A549 (cell line): Measurements from ENCODE around the gene TMEM186. TPM values are rescaled to one million over a fixed set of nuclear protein-coding genes. Genes with fewer than 3 reads are reported as not detected.

ENCODE experiments used
- ATAC-seq, 2 experiments: fragments of 200-7000 bp in 1 of 2; fragments of >200 bp in 1 of 2; cut with Nextera tagmentation in 1 of 2; cut with Tn5 transposase in 1 of 2; 3 replicates each; pipeline versions ENCODE4 v1.8.0 to v1.9.1; 2018 to 2020; ENCODE audit warnings: mild to moderate bottlenecking in 1 of 2, moderate library complexity in 1 of 2
- CTCF ChIA-PET: fragments of 300-600 bp; sonication (Branson Sonifier 250); formaldehyde crosslinking; extraction: SDS; loops from one replicate; lab custom pipeline; 2021; ENCODE audit warnings: antibody characterized with exemption, inconsistent platforms; lab: Yijun Ruan, JAX
- POLR2A ChIA-PET: fragments of 350-600 bp; formaldehyde crosslinking; extraction: SDS; loops from one replicate; lab custom pipeline; 2021; ENCODE audit warnings: antibody characterized with exemption, inconsistent platforms; lab: Yijun Ruan, JAX
- DNase-seq, 2 experiments: peaks; one replicate each; pipeline versions ENCODE4 v3.0.0 to v3.0.0-alpha.2; 2011 to 2016; ENCODE audit warnings: low read depth in 1 of 2, low spot score in 1 of 2
- FAIRE-seq: peaks from 2 replicates; lab custom pipeline; 2011; peaks lifted over from hg19 to GRCh38; lab: Jason Lieb, UNC
- H3K27ac ChIP-seq, 2 experiments: fragments of >200 bp; sonication (Bioruptor Twin); formaldehyde crosslinking; 3 replicates each; pipeline ENCODE4 v1.5.1; 2016 to 2017
- H3K4me1 ChIP-seq: fragments of >200 bp; sonication (Bioruptor Twin); formaldehyde crosslinking; 3 replicates; pipeline ENCODE4 v1.6.1; 2016
- H3K4me2 ChIP-seq: fragments of >200 bp; sonication (Bioruptor Twin); formaldehyde crosslinking; 3 replicates; pipeline ENCODE4 v1.6.1; 2016
- H3K4me3 ChIP-seq: fragments of >200 bp; sonication (Bioruptor Twin); formaldehyde crosslinking; 3 replicates; pipeline ENCODE4 v1.5.1; 2016
- H3K9me3 ChIP-seq: fragments of >200 bp; sonication (Bioruptor Twin); formaldehyde crosslinking; 3 replicates; pipeline ENCODE4 v1.6.1; 2016
- BHLHE40 ChIP-seq: IDR thresholded peaks from 2 replicates; pipeline ENCODE4 v1.6.1; 2012; ENCODE audit warnings: low read depth, low read length, inconsistent platforms
- CBX8 ChIP-seq: fragments of 200-600 bp; sonication (generic); IDR thresholded peaks from 2 replicates; pipeline ENCODE4 v1.6.1; 2016
- CEBPB ChIP-seq, 2 experiments: fragments of >200 bp in 1 of 2; sonication (Bioruptor Twin) in 1 of 2; formaldehyde crosslinking in 1 of 2; IDR thresholded peaks; 2 replicates each; pipeline ENCODE4 v1.6.1; 2012 to 2016
- CTCF ChIP-seq: fragments of >200 bp; sonication (Bioruptor Twin); formaldehyde crosslinking; IDR thresholded peaks from 3 replicates; pipeline ENCODE4 v1.5.1; 2016
- E2F6 ChIP-seq: IDR thresholded peaks from 2 replicates; pipeline ENCODE4 v1.6.1; 2012; ENCODE audit warnings: low read depth, borderline replicate concordance
- EP300 ChIP-seq, 2 experiments: fragments of >200 bp; sonication (Bioruptor Twin); formaldehyde crosslinking; IDR thresholded peaks; 2 replicates in 1 of 2; 3 replicates in 1 of 2; pipeline ENCODE4 v1.6.1; 2016 to 2017
- ESRRA ChIP-seq: fragments of 150-350 bp; IDR thresholded peaks from 2 replicates; pipeline ENCODE4 v1.6.1; 2014; ENCODE audit warnings: mild to moderate bottlenecking, low read length, borderline replicate concordance
- FOXS1 ChIP-seq: fragments of 250-450 bp; sonication (Bioruptor Pico); IDR thresholded peaks from 2 replicates; pipeline ENCODE4 v1.5.0; 2020; ENCODE audit warnings: mild to moderate bottlenecking, moderate library complexity
- MAX ChIP-seq: IDR thresholded peaks from 2 replicates; pipeline ENCODE4 v1.6.1; 2012
- MAZ ChIP-seq: fragments of 150-350 bp; IDR thresholded peaks from 2 replicates; pipeline ENCODE4 v1.6.1; 2014; ENCODE audit warnings: antibody characterized with exemption, low read depth, low read length, borderline replicate concordance
- NFE2L2 ChIP-seq: fragments of 150-350 bp; conservative IDR thresholded peaks from 2 replicates; pipeline ENCODE4 v1.6.1; 2014; ENCODE audit warnings: low read length
- NR3C1 ChIP-seq: fragments of >200 bp; sonication (Bioruptor Twin); formaldehyde crosslinking; IDR thresholded peaks from 3 replicates; pipeline ENCODE4 v1.6.1; 2017
- PHF8 ChIP-seq: fragments of 200-600 bp; sonication (generic); IDR thresholded peaks from 2 replicates; pipeline ENCODE4 v1.6.1; 2016; ENCODE audit warnings: low read depth, mild to moderate bottlenecking, antibody characterized with exemption, moderate library complexity, borderline replicate concordance
- POLR2A ChIP-seq: IDR thresholded peaks from 2 replicates; pipeline ENCODE4 v1.6.1; 2012; ENCODE audit warnings: mild to moderate bottlenecking, low read length
- POLR2AphosphoS2 ChIP-seq: conservative IDR thresholded peaks from 2 replicates; pipeline ENCODE4 v1.6.1; 2012; ENCODE audit warnings: low read length, improper control_type of control experiment, inconsistent platforms
- REST ChIP-seq: fragments of 200-600 bp; sonication (generic); IDR thresholded peaks from 2 replicates; pipeline ENCODE4 v1.6.1; 2016; ENCODE audit warnings: antibody characterized with exemption, mild to moderate bottlenecking, moderate library complexity
- SREBF2 ChIP-seq: fragments of 450-650 bp; IDR thresholded peaks from 2 replicates; pipeline ENCODE4 v1.6.1; 2014; ENCODE audit warnings: mild to moderate bottlenecking, moderate library complexity
- TFCP2L1 ChIP-seq: fragments of 250-450 bp; sonication (Bioruptor Pico); IDR thresholded peaks from 2 replicates; pipeline ENCODE4 v1.5.0; 2021; ENCODE audit warnings: mild to moderate bottlenecking
- ZFP36 ChIP-seq: fragments of 450-650 bp; IDR thresholded peaks from 2 replicates; pipeline ENCODE4 v1.6.1; 2014; ENCODE audit warnings: borderline replicate concordance; ENCODE audit not compliant: partially characterized antibody
- WGBS: methylation state at CpG from one replicate; pipeline ENCODE4 v1.1.6; 2017; ENCODE audit errors: missing lambda C conversion rate; 5-methylcytosine and 5-hydroxymethylcytosine counted together
- polyA plus RNA-seq, 4 experiments: library from polyadenylated mRNA; depleted of rRNA in 3 of 4; stranded (reverse); fragments of >200 nt; fragmentation: RNase III in 1 of 4; extraction: RNeasy Plus Mini Kit Qiagen cat#74134 plus additional on column Dnase treatment in 1 of 4; gene quantifications; 2 replicates in 3 of 4; 3 replicates in 1 of 4; pipeline ENCODE4 v1.2.3, GENCODE V29; 2011 to 2017

TMEM186 gene
- polyA plus RNA-seq, 2 of the 4 experiments (the other 2 are of a cell fraction) = 10.9 to 12.7 TPM

- no peak for TF ChIP-seq REST
Measured at GRCh38 chr16:8763899-8764298, 33.5 kb downstream of the TMEM186 start (continued).

- Histone ChIP-seq H3K4me2 (no peak overlapping the region), H3K9me3 (no peaks in the 10 kb centered on the region), H3K4me3 (no peak overlapping the region), H3K4me1 (no peaks in the 10 kb centered on the region), H3K27ac (no peak overlapping the region)
- ChIA-PET POLR2A (no interaction called here), CTCF (interaction anchor here (1.2 to 1.3 kb wide), 2 partner anchors 18 to 102 kb away, joined by 5 read pairs; no protein-coding TSS in a partner anchor)
- no peak for ATAC-seq
- WGBS = 12% methylated on average over 3 of the region's 3 CpGs
- TF ChIP-seq ZFP36 (peak; percentile 24), FOXS1 (no peak)
- no peak for FAIRE-seq
- DNase-seq = no peak
Measured at GRCh38 chr16:8763083-8763482, 34.4 kb downstream of the TMEM186 start.

GRCh38 chr16:8762254-8762653 is 35.2 kb downstream of the TMEM186 start:
- no peak for DNase-seq
- POLR2A ChIA-PET = no interaction called here
- no peak for FAIRE-seq
- Histone ChIP-seq H3K9me3 (no peaks in the 10 kb centered on the region), H3K4me1 (no peaks in the 10 kb centered on the region), H3K4me2 (no peak overlapping the region), H3K4me3 (no peak overlapping the region), H3K27ac (no peak overlapping the region)
- CTCF ChIA-PET = interaction anchor here (1.2 to 1.3 kb wide), 2 partner anchors 19 to 101 kb away, joined by 5 read pairs; no protein-coding TSS in a partner anchor
- no peak for ATAC-seq
- 53% methylated on average over 4 of the region's 4 CpGs for WGBS
- no peak for TF ChIP-seq FOXS1
- no peak for TF ChIP-seq BHLHE40
- no peak for TF ChIP-seq CBX8
- no peak for TF ChIP-seq MAZ
- no peak for TF ChIP-seq POLR2A
- TF ChIP-seq PHF8 = no peak
- no peak for TF ChIP-seq EP300 (IDR thresholded peaks at IDR 0.05)
- TF ChIP-seq E2F6 = no peak
- TF ChIP-seq NR3C1 = no peak
- TF ChIP-seq SREBF2 = no peak
- no peak for TF ChIP-seq TFCP2L1 (CRISPR knock-in tag)
- no peak for TF ChIP-seq CTCF
- TF ChIP-seq CEBPB (IDR thresholded peaks at IDR 0.05) = no peak
- TF ChIP-seq POLR2AphosphoS2 = no peak
- TF ChIP-seq MAX = no peak
- TF ChIP-seq ESRRA = no peak
- no peak for TF ChIP-seq NFE2L2
